ENCODE results near the gene WASHC3.

GRCh38 chr12:102016472-102016871, 45.3 kb downstream of the WASHC3 start:
- TF ChIP-seq CTCF (IDR thresholded peaks at IDR 0.05) (no peak), POLR2A (IDR thresholded peaks at IDR 0.05) (no peak)

Measured in breast epithelium (tissue), 3 donors.